Type B pancreatic cell (in vitro differentiated cells): Measurements from ENCODE around the gene PPP1R37. TPM values are rescaled to one million over a fixed set of nuclear protein-coding genes. Genes with fewer than 3 reads are reported as not detected.
"Not testable (repeated sequence)": the region's sequence is repeated elsewhere in the genome, so short reads cannot be mapped to it uniquely, and the experiment has no call there.

Source experiments
- DNase-seq: peaks from one replicate; pipeline ENCODE4 v3.0.0; 2021; ENCODE audit warnings: mixed read lengths; ENCODE audit not compliant: unreplicated experiment; ENCODE audit errors: extremely low spot score
- H3K27ac Mint-ChIP-seq: 2 replicates; pipeline ENCODE4 v1.8.0; 2021; ENCODE audit warnings: mild to moderate bottlenecking, mixed read lengths
- H3K27me3 Mint-ChIP-seq: 2 replicates; pipeline ENCODE4 v1.8.0; 2021; ENCODE audit warnings: mixed read lengths
- H3K36me3 Mint-ChIP-seq: 2 replicates; pipeline ENCODE4 v1.8.0; 2021; ENCODE audit warnings: mixed read lengths
- H3K4me1 Mint-ChIP-seq: one replicate; pipeline ENCODE4 v1.8.0; 2021; ENCODE audit warnings: mixed read lengths; ENCODE audit not compliant: unreplicated experiment
- H3K4me3 Mint-ChIP-seq: 2 replicates; pipeline ENCODE4 v1.8.0; 2021; ENCODE audit warnings: mild to moderate bottlenecking, mixed read lengths
- H3K9me3 Mint-ChIP-seq: 2 replicates; pipeline ENCODE4 v1.8.0; 2021; ENCODE audit warnings: mixed read lengths
- CTCF ChIP-seq: fragments of 200-600 bp; sonication (generic); conservative IDR thresholded peaks from 2 replicates; pipeline ENCODE4 v1.5.0; 2021; ENCODE audit warnings: antibody characterized with exemption, mild to moderate bottlenecking
- total RNA-seq: library from RNA; stranded (reverse); gene quantifications from 2 replicates; pipeline ENCODE4 v1.2.1, GENCODE V29; 2021; ENCODE audit warnings: low replicate concordance

Gene PPP1R37
- total RNA-seq, 1 donor from 2014 or later, result 44.7 TPM

DNA sequence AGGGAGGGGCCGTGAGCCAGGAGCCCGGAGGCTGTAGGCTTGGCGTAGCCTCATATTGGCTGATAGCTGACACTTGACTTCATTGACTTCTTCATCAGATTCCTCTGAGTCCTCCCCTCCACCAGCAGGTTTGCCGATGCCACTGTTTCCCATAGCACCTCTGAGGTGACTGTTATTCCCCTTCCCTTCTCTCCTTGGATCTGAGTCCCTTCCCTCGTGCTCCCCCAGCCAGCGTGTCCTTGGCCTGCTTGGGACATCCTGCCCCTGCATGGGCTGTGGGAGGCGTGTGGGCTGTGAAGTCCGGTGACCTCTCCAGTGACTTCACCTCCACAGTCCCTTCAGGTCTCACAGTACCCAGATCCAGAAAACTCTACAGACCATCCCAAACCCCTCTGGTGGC, 8.8 kb downstream of the PPP1R37 start:
- Mint-ChIP-seq H3K27me3 (no peaks in the 10 kb centered on the region), H3K4me1 (peaks cover 65% of the 10 kb centered on the region), H3K9me3 (no peaks in the 10 kb centered on the region), H3K27ac (peak overlapping the region; percentile 89), H3K4me3 (peak overlapping the region; percentile 25), H3K36me3 (no peaks in the 10 kb centered on the region)
- no peak for DNase-seq
- no peak for TF ChIP-seq CTCF

GRCh38 chr19:45102481-45102880, 9.5 kb downstream of the PPP1R37 start:
- DNase-seq, result no peak
- no peaks in the 10 kb centered on the region for H3K9me3 Mint-ChIP-seq
- H3K27ac Mint-ChIP-seq, result no peak overlapping the region
- H3K4me3 Mint-ChIP-seq, result no peak overlapping the region
- no peak for TF ChIP-seq CTCF
- no peaks in the 10 kb centered on the region for H3K27me3 Mint-ChIP-seq
- H3K4me1 Mint-ChIP-seq, result peaks cover 61% of the 10 kb centered on the region
- no peaks in the 10 kb centered on the region for H3K36me3 Mint-ChIP-seq

DNA sequence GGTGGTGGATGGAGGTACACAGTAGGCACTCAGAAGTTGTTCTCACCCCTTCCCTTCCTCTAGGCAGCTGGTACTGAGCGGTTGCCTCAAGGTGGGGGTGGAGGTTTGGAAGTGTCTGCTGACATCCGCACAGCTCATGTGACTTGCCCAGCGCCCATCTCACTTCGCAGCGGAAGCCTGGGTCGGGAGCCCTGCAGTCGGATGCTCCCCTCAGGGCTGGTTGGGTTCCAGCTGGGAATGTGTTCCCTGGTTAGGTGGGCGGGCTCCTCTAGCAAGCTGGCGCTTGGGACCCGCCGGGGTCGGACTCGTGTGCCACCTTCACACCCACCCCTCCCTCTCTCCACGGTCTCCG, 10.2 kb downstream of the PPP1R37 start:
- Mint-ChIP-seq H3K36me3 (no peaks in the 10 kb centered on the region), H3K27ac (peak overlapping the region; percentile 88), H3K9me3 (no peaks in the 10 kb centered on the region), H3K4me3 (no peak overlapping the region), H3K4me1 (peaks cover 54% of the 10 kb centered on the region), H3K27me3 (no peaks in the 10 kb centered on the region)
- no peak for TF ChIP-seq CTCF
- no peak for DNase-seq

DNA sequence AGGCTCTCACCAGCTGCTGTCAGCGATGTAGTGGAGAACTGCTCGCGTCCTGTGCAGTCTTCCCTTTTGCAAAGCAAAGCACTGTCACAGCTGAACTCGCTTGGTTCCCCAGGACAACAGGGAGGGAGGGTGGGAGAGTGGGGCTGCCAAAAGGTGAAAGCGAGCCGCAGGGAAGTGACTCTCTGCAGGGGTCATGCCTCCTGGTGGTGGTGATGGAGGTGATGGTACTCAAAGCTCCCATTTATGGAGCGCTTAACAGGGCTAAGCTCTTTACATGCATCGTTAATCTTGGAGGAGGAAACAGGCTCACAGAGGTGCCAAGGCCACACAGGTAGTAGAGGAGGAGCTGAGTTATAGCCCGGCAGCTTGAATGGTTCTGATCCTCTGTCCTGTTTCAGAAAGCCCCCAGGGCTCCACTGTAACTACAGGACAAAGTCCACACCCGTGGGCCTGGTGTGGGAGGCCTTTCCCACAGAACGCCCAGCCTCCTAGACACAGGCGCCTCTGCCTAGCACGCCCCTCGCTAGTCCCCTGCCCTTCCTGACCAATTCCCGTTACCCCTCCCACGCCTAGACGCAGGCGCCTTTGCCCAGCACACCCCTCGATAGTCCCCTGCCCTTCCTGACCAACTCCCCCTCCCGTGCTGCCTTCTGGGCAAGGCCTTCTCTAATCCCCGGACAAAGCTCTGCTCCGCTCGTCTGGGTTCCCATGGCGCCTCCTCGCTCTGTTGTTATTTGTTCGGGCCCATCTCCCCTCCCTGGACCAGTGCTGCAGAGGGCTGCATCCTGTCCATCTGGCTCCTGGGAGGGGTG, 10.7 kb downstream of the PPP1R37 start:
- peak overlapping the region; percentile 63 for H3K4me3 Mint-ChIP-seq
- no peaks in the 10 kb centered on the region for H3K9me3 Mint-ChIP-seq
- H3K27ac Mint-ChIP-seq, result peak overlapping the region; percentile 88
- DNase-seq, result no peak
- TF ChIP-seq CTCF, result peak; percentile 18
- H3K4me1 Mint-ChIP-seq, result peaks cover 49% of the 10 kb centered on the region
- no peaks in the 10 kb centered on the region for H3K27me3 Mint-ChIP-seq
- H3K36me3 Mint-ChIP-seq, result no peaks in the 10 kb centered on the region

- H3K27ac Mint-ChIP-seq, result peak overlapping the region; percentile 88
- DNase-seq, result no peak
- no peaks in the 10 kb centered on the region for H3K27me3 Mint-ChIP-seq
- H3K9me3 Mint-ChIP-seq, result no peaks in the 10 kb centered on the region
- peak overlapping the region; percentile 71 for H3K4me3 Mint-ChIP-seq
- H3K4me1 Mint-ChIP-seq, result peaks cover 39% of the 10 kb centered on the region
- H3K36me3 Mint-ChIP-seq, result no peaks in the 10 kb centered on the region
- TF ChIP-seq CTCF, result no peak
Measured at GRCh38 chr19:45104658-45105349, 11.8 kb downstream of the PPP1R37 start.

GRCh38 chr19:45106363-45106762, 13.4 kb downstream of the PPP1R37 start:
- H3K4me3 Mint-ChIP-seq, H3K36me3 Mint-ChIP-seq, H3K9me3 Mint-ChIP-seq, H3K27me3 Mint-ChIP-seq, H3K27ac Mint-ChIP-seq, DNase-seq: not testable (repeated sequence)
- H3K4me1 Mint-ChIP-seq, result peaks cover 28% of the 10 kb centered on the region
